ENCODE measurements around the gene SEPTIN2. TPM values are rescaled to one million over a fixed set of nuclear protein-coding genes. Genes with fewer than 3 reads are reported as not detected.

SEPTIN2 gene
- total RNA-seq, 1 donor from 2014 or later: 552 TPM

DNA sequence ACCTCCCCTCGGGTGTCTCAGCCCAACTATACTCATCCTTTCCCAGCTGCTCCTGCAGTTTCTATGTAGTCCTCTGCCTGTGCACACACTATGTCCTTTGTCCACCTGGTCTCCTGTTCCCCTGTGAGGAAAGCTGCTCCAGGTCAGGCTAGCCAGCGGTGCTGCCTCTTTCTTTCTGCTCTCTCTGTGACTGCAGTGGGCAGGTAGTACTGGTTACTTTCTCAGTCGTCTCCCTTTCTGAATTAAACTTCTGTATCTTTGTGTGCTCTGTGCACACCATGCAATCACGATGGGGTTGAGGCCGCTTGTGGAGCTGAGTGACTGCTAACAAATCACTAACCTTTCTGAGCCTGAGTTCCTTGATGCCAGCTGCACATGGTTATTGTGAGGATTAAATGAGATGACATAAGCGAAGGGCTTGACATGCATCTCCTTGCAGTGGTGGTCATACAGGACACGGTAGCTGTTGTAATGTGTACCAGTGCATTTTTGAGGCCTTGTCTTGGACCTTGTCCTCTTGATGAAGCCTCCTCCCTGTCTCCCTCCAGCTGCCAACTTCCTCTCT lies 43.8 kb downstream of the SEPTIN2 start:
- Histone ChIP-seq H2AFZ (ENCODE audit: low read depth, low read length) (no peak overlapping the region), H4K20me1 (ENCODE audit: insufficient read depth, low read length) (peaks cover 74% of the 10 kb centered on the region), H3K27ac (ENCODE audit: low read depth, low read length) (no peak overlapping the region), H3K9ac (ENCODE audit: low read length) (no peak overlapping the region), H3K9me3 (ENCODE audit: insufficient read depth, low read depth, low read length) (no peaks in the 10 kb centered on the region), H3K4me1 (ENCODE audit: insufficient read depth, low read length) (peaks cover 7% of the 10 kb centered on the region), H3K79me2 (ENCODE audit: insufficient read depth, low read length) (peaks cover 72% of the 10 kb centered on the region), H3K4me3 (ENCODE audit: insufficient read depth, low read depth, low read length) (no peak overlapping the region), H3K27me3 (ENCODE audit: insufficient read depth, low read length) (no peaks in the 10 kb centered on the region), H3K4me2 (ENCODE audit: low read length) (no peak overlapping the region), H3K36me3 (ENCODE audit: insufficient read depth, low read length) (peaks cover 2% of the 10 kb centered on the region)
- no peak for TF ChIP-seq CTCF (IDR thresholded peaks at IDR 0.05; ENCODE audit: insufficient read depth, low read depth, low read length)
- FAIRE-seq: no peak
- no peak for DNase-seq (ENCODE audit: low read depth)
- Mint-ChIP-seq H3K36me3 (ENCODE audit: low read depth, unreplicated experiment) (peaks cover 6% of the 10 kb centered on the region), H3K27me3 (ENCODE audit: low read depth, unreplicated experiment) (no peaks in the 10 kb centered on the region), H3K4me3 (ENCODE audit: unreplicated experiment) (peak overlapping the region; percentile 66), H3K4me1 (ENCODE audit: low read depth, unreplicated experiment) (peaks cover 35% of the 10 kb centered on the region), H3K27ac (ENCODE audit: unreplicated experiment) (peak overlapping the region; percentile 18), H3K9me3 (ENCODE audit: unreplicated experiment) (no peaks in the 10 kb centered on the region)

DNA sequence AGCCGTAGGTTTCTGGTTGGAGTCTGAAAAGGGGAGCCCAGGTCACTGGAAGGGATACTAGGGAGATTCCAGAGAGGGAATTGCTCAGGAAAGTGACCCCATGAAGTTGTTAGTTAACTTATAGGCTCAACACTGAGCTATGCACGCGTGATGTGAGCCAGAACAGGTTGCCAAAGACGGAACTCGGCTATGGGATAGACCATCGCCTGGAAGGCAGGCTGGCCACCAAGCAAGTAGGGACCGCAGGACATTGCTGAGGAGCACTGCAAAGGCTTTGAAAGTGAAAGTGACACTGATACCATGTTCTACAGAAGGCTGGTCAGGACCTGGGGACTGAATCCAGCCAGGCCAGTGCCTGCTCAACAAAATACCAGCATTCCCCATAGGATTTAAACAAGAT lies 47.7 kb downstream of the SEPTIN2 start:
- peaks cover 85% of the 10 kb centered on the region for H3K79me2 ChIP-seq (ENCODE audit: insufficient read depth, low read length)
- no peak overlapping the region for H3K4me3 ChIP-seq (ENCODE audit: insufficient read depth, low read depth, low read length)
- H3K36me3 Mint-ChIP-seq (ENCODE audit: low read depth, unreplicated experiment): peaks cover 6% of the 10 kb centered on the region

More for the DNA sequence above, 47.7 kb downstream of the SEPTIN2 start:
- FAIRE-seq (no peak), DNase-seq (ENCODE audit: low read depth) (no peak)
- H3K27me3 ChIP-seq (ENCODE audit: insufficient read depth, low read length): no peaks in the 10 kb centered on the region
- H3K27me3 Mint-ChIP-seq (ENCODE audit: low read depth, unreplicated experiment): no peaks in the 10 kb centered on the region
- peaks cover 72% of the 10 kb centered on the region for H4K20me1 ChIP-seq (ENCODE audit: insufficient read depth, low read length)
- H3K4me1 ChIP-seq (ENCODE audit: insufficient read depth, low read length): no peaks in the 10 kb centered on the region
- no peak overlapping the region for H3K4me3 Mint-ChIP-seq (ENCODE audit: unreplicated experiment)
- H3K27ac ChIP-seq (ENCODE audit: low read depth, low read length): no peak overlapping the region
- TF ChIP-seq CTCF (IDR thresholded peaks at IDR 0.05; ENCODE audit: insufficient read depth, low read depth, low read length): no peak
- TF ChIP-seq EZH2 (IDR thresholded peaks at IDR 0.05; ENCODE audit: insufficient read depth, low read length): no peak
- H3K36me3 ChIP-seq (ENCODE audit: insufficient read depth, low read length): no peaks in the 10 kb centered on the region
- no peak overlapping the region for H3K4me2 ChIP-seq (ENCODE audit: low read length)
- H2AFZ ChIP-seq (ENCODE audit: low read depth, low read length): no peak overlapping the region
- no peaks in the 10 kb centered on the region for H3K9me3 Mint-ChIP-seq (ENCODE audit: unreplicated experiment)
- H3K9ac ChIP-seq (ENCODE audit: low read length): no peak overlapping the region
- H3K27ac Mint-ChIP-seq (ENCODE audit: unreplicated experiment): no peak overlapping the region
- H3K4me1 Mint-ChIP-seq (ENCODE audit: low read depth, unreplicated experiment): peaks cover 25% of the 10 kb centered on the region
- H3K9me3 ChIP-seq (ENCODE audit: insufficient read depth, low read depth, low read length): no peaks in the 10 kb centered on the region

Measured in astrocyte (in vitro differentiated cells and primary cell).